HG03064 (cell line): Measurements from ENCODE around the gene LITAF.

Source experiments
- ATAC-seq: cut with Tn5 transposase; IDR thresholded peaks from one replicate; pipeline ENCODE4 v1.9.1; 2021; ENCODE audit warnings: low read depth; ENCODE audit not compliant: unreplicated experiment

Gene LITAF

GRCh38 chr16:11500700-11501346 is 85.9 kb downstream of the LITAF start:
- no peak for ATAC-seq

- ATAC-seq: no peak
Measured at GRCh38 chr16:11499295-11500089, 87.2 kb downstream of the LITAF start.

GRCh38 chr16:11498683-11499082 is 88.0 kb downstream of the LITAF start:
- no peak for ATAC-seq

- ATAC-seq: no peak
Measured at GRCh38 chr16:11497851-11498289, 88.8 kb downstream of the LITAF start.
